HepG2 (cell line): ENCODE data around the gene TAOK3. TPM values are rescaled to one million over a fixed set of nuclear protein-coding genes. Genes with fewer than 3 reads are reported as not detected.

Experiments
- AHR ChIP-seq: IDR thresholded peaks from 2 replicates; pipeline ENCODE4 v1.6.1; 2018; ENCODE audit warnings: missing genetic modification reagents, missing compliant biosample characterization
- ARID2 ChIP-seq: sonication (generic); formaldehyde crosslinking; IDR thresholded peaks from 2 replicates; pipeline ENCODE4 v1.8.1; 2022; ENCODE audit warnings: mild to moderate bottlenecking, missing genetic modification reagents, borderline replicate concordance
- ASH2L ChIP-seq: fragments of 300-600, 200-600 bp; sonication (generic); IDR thresholded peaks from 2 replicates; pipeline ENCODE4 v1.7.0; 2017; ENCODE audit warnings: low read depth, mild to moderate bottlenecking, moderate library complexity, mixed read lengths, low read length; ENCODE audit not compliant: insufficient read length
- BHLHE40 ChIP-seq: IDR thresholded peaks from 2 replicates; pipeline ENCODE4 v1.6.1; 2011; ENCODE audit warnings: low read length, improper control_type of control experiment
- CC2D1A ChIP-seq: sonication (generic); formaldehyde crosslinking; IDR thresholded peaks from 2 replicates; pipeline ENCODE4 v1.8.1; 2023; ENCODE audit warnings: mild to moderate bottlenecking, missing genetic modification reagents
- DNMT3B ChIP-seq: conservative IDR thresholded peaks from 2 replicates; pipeline ENCODE4 v1.6.1; 2016; ENCODE audit warnings: missing biosample characterization, control low read depth
- FOXA3 ChIP-seq: IDR thresholded peaks from 2 replicates; pipeline ENCODE4 v1.6.1; 2016; ENCODE audit warnings: missing genetic modification reagents, missing compliant biosample characterization
- FOXK2 ChIP-seq: fragments of 450-650 bp; IDR thresholded peaks from 2 replicates; pipeline ENCODE4 v1.6.1; 2016
- GATA4 ChIP-seq: sonication (generic); IDR thresholded peaks from 2 replicates; pipeline ENCODE4 v1.6.1; 2016; ENCODE audit warnings: antibody characterized with exemption, low read depth, borderline replicate concordance
- HDAC2 ChIP-seq: sonication (generic); formaldehyde crosslinking; IDR thresholded peaks from 2 replicates; pipeline ENCODE4 v1.4.0; 2020; ENCODE audit warnings: missing genetic modification reagents
- HNRNPL ChIP-seq: fragments of 200-400 bp; formaldehyde crosslinking; IDR thresholded peaks from 2 replicates; pipeline ENCODE4 v1.6.1; 2017; ENCODE audit warnings: mild to moderate bottlenecking, low read depth, low read length
- MBNL3 ChIP-seq: fragments of 250-450 bp; sonication (Bioruptor Pico); conservative IDR thresholded peaks from 2 replicates; pipeline ENCODE4 v1.8.0; 2022; ENCODE audit warnings: mild to moderate bottlenecking, inconsistent platforms
- NFIB ChIP-seq: sonication (generic); formaldehyde crosslinking; IDR thresholded peaks from 2 replicates; pipeline ENCODE4 v1.9.0; 2021; ENCODE audit warnings: missing genetic modification reagents, mild to moderate bottlenecking, borderline replicate concordance
- PHF8 ChIP-seq: sonication (generic); formaldehyde crosslinking; IDR thresholded peaks from 2 replicates; pipeline ENCODE4 v1.5.0; 2020; ENCODE audit warnings: missing genetic modification reagents
- REL ChIP-seq: sonication (generic); formaldehyde crosslinking; conservative IDR thresholded peaks from 2 replicates; pipeline ENCODE4 v1.8.0; 2022; ENCODE audit warnings: mild to moderate bottlenecking, missing genetic modification reagents, moderate library complexity
- SETDB1 ChIP-seq: sonication (generic); formaldehyde crosslinking; IDR thresholded peaks from 2 replicates; pipeline ENCODE4 v1.5.1; 2020; ENCODE audit warnings: missing genetic modification reagents, mild to moderate bottlenecking, borderline replicate concordance
- SRY ChIP-seq: sonication (generic); formaldehyde crosslinking; IDR thresholded peaks from 2 replicates; pipeline ENCODE4 v1.8.0; 2022; ENCODE audit warnings: mild to moderate bottlenecking, missing genetic modification reagents
- U2AF2 ChIP-seq: fragments of 200-400 bp; formaldehyde crosslinking; IDR thresholded peaks from 2 replicates; pipeline ENCODE4 v1.6.1; 2017; ENCODE audit warnings: low read depth, mild to moderate bottlenecking, low read length
- WIZ ChIP-seq: sonication (generic); formaldehyde crosslinking; IDR thresholded peaks from 2 replicates; pipeline ENCODE4 v1.5.1; 2020; ENCODE audit warnings: mild to moderate bottlenecking, missing genetic modification reagents
- ZFP36L1 ChIP-seq: sonication (generic); formaldehyde crosslinking; IDR thresholded peaks from 2 replicates; pipeline ENCODE4 v1.8.0; 2022; ENCODE audit warnings: mild to moderate bottlenecking, missing genetic modification reagents, moderate library complexity
- ZNF329 ChIP-seq: sonication (generic); formaldehyde crosslinking; IDR thresholded peaks from 2 replicates; pipeline ENCODE4 v1.9.0; 2021; ENCODE audit warnings: low read depth, mild to moderate bottlenecking, missing genetic modification reagents
- ZNF331 ChIP-seq: sonication (generic); formaldehyde crosslinking; IDR thresholded peaks from 2 replicates; pipeline ENCODE4 v1.4.0; 2020; ENCODE audit warnings: missing genetic modification reagents
- ZNF446 ChIP-seq: sonication (generic); formaldehyde crosslinking; IDR thresholded peaks from 2 replicates; pipeline ENCODE4 v1.5.0; 2020; ENCODE audit warnings: mild to moderate bottlenecking, missing genetic modification reagents
- ZNF570 ChIP-seq: sonication (generic); formaldehyde crosslinking; IDR thresholded peaks from 2 replicates; pipeline ENCODE4 v1.4.0; 2020; ENCODE audit warnings: mild to moderate bottlenecking, missing genetic modification reagents, borderline replicate concordance
- ZNF605 ChIP-seq: sonication (generic); formaldehyde crosslinking; IDR thresholded peaks from 2 replicates; pipeline ENCODE4 v1.8.0; 2022; ENCODE audit warnings: mild to moderate bottlenecking, missing genetic modification reagents
- ZNF614 ChIP-seq: IDR thresholded peaks from 2 replicates; pipeline ENCODE4 v1.6.1; 2018; ENCODE audit warnings: missing biosample characterization, missing genetic modification reagents, inconsistent platforms, borderline replicate concordance
- ZNF709 ChIP-seq: sonication (generic); formaldehyde crosslinking; IDR thresholded peaks from 2 replicates; pipeline ENCODE4 v1.5.0; 2020; ENCODE audit warnings: mild to moderate bottlenecking, missing genetic modification reagents
- ZNF782 ChIP-seq: sonication (generic); formaldehyde crosslinking; IDR thresholded peaks from 2 replicates; pipeline ENCODE4 v1.4.0; 2020; ENCODE audit warnings: missing genetic modification reagents, mild to moderate bottlenecking, borderline replicate concordance
- polyA plus RNA-seq, 8 experiments: library from polyadenylated mRNA; depleted of rRNA in 3 of 8; stranded (reverse) in 7 of 8; unstranded in 1 of 8; fragments of >200 nt; fragmentation: Illumina TruSeq in 4 of 8; extraction: Trizol in 4 of 8; gene quantifications; 2 replicates each; pipeline versions ENCODE4 v1.2.1 to v1.2.3, GENCODE V29; 2011 to 2016; ENCODE audit warnings: low read depth in 4 of 8, missing spikeins in 1 of 8, mixed read lengths in 1 of 8; ENCODE audit not compliant: insufficient read depth in 1 of 8
- total RNA-seq, 5 experiments: library from RNA; depleted of rRNA; stranded (reverse); fragments of >200 nt; fragmentation: Illumina TruSeq; extraction: Trizol; gene quantifications; 2 replicates each; pipeline ENCODE4 v1.2.3, GENCODE V29; 2016; ENCODE audit warnings: low read depth in 1 of 5
- TF ChIP-seq, protein P1 (sequence below): IDR thresholded peaks from 2 replicates; pipeline ENCODE4 v1.6.1; 2016; ENCODE audit warnings: mild to moderate bottlenecking, missing biosample characterization, missing genetic modification reagents
- TF ChIP-seq, protein P2 (sequence below): IDR thresholded peaks from 2 replicates; pipeline ENCODE4 v1.6.1; 2016; ENCODE audit warnings: mild to moderate bottlenecking
- TF ChIP-seq, protein P3 (sequence below): sonication (generic); formaldehyde crosslinking; IDR thresholded peaks from 2 replicates; pipeline ENCODE4 v1.8.0; 2022; ENCODE audit warnings: mild to moderate bottlenecking, missing genetic modification reagents, moderate library complexity

The TAOK3 gene
- total and polyA plus RNA-seq, 2 of the 13 experiments (the other 11 are each of a cell fraction or from before 2014, with no cell fraction given) = 10.4 to 12.3 TPM

DNA sequence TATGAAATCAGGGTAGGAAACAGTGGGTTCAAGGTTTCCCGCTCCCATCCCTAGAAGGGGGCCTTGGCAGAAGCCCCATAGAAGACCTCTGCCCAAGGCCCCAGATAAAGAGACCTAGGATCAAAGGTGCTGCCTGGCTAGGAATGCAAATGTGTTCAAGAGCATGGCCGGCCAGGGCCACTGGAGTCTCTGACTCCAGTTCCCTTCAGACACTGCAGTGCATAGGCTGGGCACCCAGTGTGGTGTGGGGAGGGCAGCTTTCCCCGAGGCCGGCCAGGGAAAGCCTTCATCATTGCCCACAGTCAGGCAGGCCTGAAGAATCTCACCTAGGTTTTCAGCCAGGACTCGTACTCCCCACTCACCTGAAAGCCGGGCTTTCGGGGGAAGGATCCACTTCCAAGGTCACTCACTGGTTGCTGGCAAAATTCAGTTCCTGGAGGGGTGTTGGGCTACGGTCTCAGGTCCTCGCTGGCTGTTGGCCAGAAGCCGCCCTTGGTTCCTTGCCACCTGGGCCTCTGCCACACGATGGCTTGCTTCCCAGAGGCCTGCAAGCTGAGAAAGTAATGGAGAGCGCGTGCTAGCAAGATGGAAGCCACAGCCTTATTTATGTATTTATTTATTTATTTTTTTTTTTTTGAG lies 246.5 kb downstream of the TAOK3 start (continued):
- 0 out of 2 replicates have a peak, but pooled peaks have one; percentile 69 for TF ChIP-seq CC2D1A (CRISPR knock-in tag)
- TF ChIP-seq, protein P1, sequence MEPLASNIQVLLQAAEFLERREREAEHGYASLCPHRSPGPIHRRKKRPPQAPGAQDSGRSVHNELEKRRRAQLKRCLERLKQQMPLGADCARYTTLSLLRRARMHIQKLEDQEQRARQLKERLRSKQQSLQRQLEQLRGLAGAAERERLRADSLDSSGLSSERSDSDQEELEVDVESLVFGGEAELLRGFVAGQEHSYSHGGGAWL (CRISPR knock-in tag) = no peak
- TF ChIP-seq REL = no peak
- peak; percentile 60 for TF ChIP-seq HDAC2 (CRISPR knock-in tag)
- TF ChIP-seq NFIB (CRISPR knock-in tag) = no peak
- TF ChIP-seq ZNF709 (CRISPR knock-in tag) = no peak
- peak; percentile 40; the same call in 1 of the 2 replicates for TF ChIP-seq ZNF782 (CRISPR knock-in tag)
- no peak for TF ChIP-seq ZNF605 (CRISPR knock-in tag)
- TF ChIP-seq, protein P2, sequence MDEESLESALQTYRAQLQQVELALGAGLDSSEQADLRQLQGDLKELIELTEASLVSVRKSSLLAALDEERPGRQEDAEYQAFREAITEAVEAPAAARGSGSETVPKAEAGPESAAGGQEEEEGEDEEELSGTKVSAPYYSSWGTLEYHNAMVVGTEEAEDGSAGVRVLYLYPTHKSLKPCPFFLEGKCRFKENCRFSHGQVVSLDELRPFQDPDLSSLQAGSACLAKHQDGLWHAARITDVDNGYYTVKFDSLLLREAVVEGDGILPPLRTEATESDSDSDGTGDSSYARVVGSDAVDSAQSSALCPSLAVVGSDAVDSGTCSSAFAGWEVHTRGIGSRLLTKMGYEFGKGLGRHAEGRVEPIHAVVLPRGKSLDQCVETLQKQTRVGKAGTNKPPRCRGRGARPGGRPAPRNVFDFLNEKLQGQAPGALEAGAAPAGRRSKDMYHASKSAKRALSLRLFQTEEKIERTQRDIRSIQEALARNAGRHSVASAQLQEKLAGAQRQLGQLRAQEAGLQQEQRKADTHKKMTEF (CRISPR knock-in tag) = peak; percentile 68; the same call in 1 of the 2 replicates
- TF ChIP-seq BHLHE40 = no peak
- TF ChIP-seq, protein P3, sequence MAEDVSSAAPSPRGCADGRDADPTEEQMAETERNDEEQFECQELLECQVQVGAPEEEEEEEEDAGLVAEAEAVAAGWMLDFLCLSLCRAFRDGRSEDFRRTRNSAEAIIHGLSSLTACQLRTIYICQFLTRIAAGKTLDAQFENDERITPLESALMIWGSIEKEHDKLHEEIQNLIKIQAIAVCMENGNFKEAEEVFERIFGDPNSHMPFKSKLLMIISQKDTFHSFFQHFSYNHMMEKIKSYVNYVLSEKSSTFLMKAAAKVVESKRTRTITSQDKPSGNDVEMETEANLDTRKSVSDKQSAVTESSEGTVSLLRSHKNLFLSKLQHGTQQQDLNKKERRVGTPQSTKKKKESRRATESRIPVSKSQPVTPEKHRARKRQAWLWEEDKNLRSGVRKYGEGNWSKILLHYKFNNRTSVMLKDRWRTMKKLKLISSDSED (CRISPR knock-in tag) = no peak
- no peak for TF ChIP-seq SETDB1 (CRISPR knock-in tag)
- TF ChIP-seq DNMT3B (CRISPR knock-in tag) = no peak
- TF ChIP-seq HNRNPL = peak; percentile 80; the same call in 1 of the 2 replicates
- TF ChIP-seq ZNF331 = peak; percentile 28; the same call in 1 of the 2 replicates
- TF ChIP-seq AHR (CRISPR knock-in tag) = no peak
- no peak for TF ChIP-seq ARID2 (CRISPR knock-in tag)
- TF ChIP-seq GATA4 = 0 out of 2 replicates have a peak, but pooled peaks have one; percentile 41
- TF ChIP-seq ZNF614 (CRISPR knock-in tag) = peak; percentile 35; the same call in 1 of the 2 replicates
- no peak for TF ChIP-seq MBNL3
- no peak for TF ChIP-seq ZFP36L1 (CRISPR knock-in tag)
- no peak for TF ChIP-seq ZNF446
- peak; percentile 56; the same call in 1 of the 2 replicates for TF ChIP-seq FOXA3 (CRISPR knock-in tag)
- TF ChIP-seq ZNF329 (CRISPR knock-in tag) = no peak
- TF ChIP-seq FOXK2 = no peak
- no peak for TF ChIP-seq ZNF570 (CRISPR knock-in tag)
- no peak for TF ChIP-seq PHF8 (CRISPR knock-in tag)
- peak; percentile 23 for TF ChIP-seq ASH2L
- no peak for TF ChIP-seq U2AF2
- TF ChIP-seq SRY (CRISPR knock-in tag) = 0 out of 2 replicates have a peak, but pooled peaks have one; percentile 29
- TF ChIP-seq WIZ (CRISPR knock-in tag) = no peak
